Fibroblast of the conjunctiva (primary cell): ENCODE measurements around the gene NCOA5.

Experiments
- DNase-seq: peaks from one replicate; pipeline ENCODE4 v3.0.0-alpha.2; 2010; ENCODE audit warnings: low read depth

Gene NCOA5

DNA sequence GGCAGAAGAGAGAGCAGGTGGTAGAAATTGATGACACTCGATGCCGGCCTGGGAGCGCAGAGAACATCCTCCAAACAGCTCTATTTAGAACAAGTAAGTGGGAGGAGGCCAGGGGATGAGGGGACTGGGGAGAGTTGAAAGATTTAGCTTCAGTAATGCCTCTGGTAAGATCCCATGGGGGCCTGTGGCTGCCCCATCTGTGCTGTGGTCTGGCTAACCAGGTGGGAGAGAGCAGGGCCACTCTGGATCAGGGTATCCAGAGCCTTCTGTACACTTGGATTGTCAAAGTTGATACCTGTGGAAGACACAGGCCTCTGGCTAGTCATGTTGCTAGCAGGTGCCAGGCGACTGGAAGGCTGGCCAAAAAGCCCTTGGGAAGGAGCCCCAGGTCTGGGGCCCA, 27.6 kb downstream of the NCOA5 start:
- no peak for DNase-seq

DNA sequence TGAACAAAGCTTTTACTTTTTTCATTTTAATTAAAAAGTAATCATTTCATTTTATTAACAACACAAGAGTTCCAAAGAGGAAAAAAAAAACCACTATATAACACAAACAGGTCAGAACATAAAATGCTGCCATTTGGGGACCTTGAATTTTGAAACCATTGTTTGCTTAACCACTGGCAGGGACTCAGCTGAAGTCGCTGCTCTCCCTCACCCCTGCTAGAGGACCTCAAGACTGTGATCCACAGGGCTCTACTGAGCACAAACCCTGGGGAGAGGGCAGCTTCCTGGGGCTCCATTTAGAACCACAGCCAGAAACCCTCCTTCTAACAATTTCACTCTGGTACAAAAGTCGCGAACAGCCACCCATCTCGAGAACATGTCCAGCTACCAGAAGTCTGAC, 28.8 kb downstream of the NCOA5 start:
- no peak for DNase-seq

DNA sequence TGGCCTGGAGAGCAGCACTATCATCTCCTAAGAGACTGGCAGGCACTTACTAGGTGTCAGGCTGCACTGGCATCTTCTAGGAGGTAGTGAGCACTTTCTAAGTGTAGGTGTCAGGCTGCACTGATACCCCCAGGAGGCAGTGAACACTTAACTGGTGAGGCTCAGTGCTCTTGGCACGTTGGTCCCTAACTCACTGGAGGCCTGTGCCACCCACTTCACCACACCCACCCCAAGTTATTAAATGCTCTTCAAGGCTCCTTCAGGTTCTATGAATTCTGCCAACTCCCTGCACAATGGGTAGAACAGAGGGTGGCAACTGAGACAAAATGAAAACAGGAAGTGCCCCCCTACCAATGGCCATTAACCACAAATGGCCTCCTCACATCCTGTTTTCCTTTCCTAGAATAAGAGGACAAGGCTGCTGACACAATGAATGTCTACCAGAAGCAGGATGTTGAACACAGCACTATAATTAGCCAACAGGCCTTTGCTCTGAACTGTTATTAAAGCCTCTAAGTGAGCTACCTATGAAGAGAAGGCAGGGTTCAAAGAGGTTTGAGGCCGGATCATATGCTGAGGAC, 29.4 kb downstream of the NCOA5 start:
- DNase-seq = no peak

DNA sequence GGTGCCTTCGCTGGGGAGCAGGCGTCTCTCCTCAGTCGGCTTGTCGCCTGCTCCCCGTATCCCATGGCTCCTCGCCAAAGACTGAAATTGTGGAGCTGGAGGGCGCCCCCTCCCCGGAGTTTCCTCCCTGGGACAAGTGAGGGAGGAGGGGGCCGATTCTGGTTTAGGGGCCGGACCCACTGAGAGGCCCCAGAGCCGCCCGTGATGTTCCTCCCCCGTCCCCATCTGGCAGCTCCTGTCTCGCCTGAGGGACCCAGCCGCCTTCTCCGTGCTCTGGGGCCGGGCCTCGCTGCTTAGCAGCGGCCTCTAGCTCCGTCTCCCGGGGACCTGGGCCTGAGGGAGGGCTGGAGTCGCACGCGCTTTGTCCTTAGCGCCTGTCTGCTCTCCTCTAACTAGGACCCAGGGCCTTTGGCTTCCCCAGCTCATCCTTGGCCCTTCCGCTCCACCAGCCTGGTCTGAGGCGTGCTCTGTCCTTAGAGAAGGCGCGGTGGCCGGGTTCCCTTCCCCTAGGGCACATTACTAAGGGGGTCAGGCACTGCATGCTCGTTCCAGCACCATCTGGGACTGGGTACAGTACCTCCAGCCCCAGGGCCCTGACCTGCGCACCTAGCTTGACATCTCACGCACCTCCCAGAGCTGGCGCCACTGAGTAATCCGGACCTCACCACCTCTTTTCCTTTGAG, 31.0 kb downstream of the NCOA5 start:
- no peak for DNase-seq

DNA sequence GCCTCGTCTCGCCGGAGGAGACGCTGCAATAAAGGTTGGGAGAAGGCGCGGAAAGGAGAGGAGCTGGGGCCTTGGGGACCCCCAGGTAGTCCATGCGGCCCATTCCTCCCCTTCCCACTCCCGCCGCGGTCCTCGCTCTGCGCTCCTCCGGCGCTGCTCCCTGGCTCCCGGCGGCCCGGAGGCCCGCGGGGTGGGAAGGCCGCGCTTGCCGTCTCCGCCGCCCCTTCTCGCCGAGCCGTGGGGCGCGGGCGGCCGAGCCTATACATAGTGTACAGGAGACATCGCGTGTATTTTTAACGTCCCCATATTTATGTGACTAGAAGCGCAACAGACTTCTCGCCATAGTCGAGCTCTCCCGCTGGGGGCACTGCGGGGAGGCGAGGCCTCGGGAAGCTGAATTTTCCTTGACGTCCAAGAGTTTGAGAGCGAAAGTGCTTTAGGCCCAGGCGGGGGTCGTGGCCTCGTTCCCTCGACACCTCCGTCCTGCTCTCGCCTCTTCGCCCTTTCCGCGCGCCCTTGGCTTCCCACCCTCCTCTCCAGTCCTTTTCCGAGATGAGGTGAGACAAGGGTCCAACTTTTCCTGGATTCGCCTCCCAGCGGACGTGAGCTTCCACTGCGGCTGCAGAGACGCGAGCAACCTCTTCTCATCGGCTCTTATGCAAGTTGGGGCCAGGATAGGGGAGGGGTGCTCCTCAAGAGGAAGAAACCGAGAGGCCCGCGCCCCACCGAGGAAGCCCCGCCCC, 31.7 kb downstream of the NCOA5 start:
- peak; percentile 16 for DNase-seq

DNA sequence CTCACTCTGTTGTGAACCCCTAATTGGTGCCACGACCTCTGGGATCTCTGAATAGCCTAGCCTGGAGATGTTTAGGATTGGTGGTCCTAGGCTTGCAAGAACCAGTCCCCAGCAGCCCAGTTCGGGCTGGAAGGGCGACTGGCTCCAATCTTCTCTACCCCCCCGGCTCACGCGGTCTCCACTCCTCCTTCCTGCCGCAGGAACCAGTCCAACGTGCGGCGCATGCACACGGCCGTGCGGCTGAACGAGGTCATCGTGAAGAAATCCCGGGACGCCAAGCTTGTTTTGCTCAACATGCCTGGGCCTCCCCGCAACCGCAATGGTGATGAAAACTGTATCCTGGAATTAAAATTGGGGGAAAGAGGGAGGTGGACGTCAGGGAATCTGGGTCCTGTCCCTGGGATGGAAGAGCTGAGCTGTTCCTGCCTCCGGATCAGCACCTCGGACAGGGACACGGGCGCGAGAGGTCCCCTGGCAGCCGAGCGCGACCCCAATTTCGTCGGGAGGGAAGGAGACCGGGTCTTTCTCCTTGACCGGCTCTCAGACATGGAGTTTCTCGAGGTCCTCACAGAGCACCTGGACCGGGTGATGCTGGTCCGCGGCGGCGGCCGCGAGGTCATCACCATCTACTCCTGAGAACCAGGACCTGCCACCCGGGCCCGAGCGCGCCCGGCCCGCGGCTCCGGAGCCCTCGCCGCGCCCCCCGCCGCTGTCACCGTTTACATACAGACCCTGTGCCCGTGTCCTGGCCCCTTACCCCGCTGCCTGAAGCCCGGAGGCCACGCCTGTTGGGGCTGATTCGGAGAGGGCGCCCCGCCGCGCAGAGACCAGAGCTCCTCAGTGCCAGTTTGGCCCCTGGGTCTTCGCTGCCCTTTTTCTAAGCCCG, 32.5 kb downstream of the NCOA5 start:
- no peak for DNase-seq

DNA sequence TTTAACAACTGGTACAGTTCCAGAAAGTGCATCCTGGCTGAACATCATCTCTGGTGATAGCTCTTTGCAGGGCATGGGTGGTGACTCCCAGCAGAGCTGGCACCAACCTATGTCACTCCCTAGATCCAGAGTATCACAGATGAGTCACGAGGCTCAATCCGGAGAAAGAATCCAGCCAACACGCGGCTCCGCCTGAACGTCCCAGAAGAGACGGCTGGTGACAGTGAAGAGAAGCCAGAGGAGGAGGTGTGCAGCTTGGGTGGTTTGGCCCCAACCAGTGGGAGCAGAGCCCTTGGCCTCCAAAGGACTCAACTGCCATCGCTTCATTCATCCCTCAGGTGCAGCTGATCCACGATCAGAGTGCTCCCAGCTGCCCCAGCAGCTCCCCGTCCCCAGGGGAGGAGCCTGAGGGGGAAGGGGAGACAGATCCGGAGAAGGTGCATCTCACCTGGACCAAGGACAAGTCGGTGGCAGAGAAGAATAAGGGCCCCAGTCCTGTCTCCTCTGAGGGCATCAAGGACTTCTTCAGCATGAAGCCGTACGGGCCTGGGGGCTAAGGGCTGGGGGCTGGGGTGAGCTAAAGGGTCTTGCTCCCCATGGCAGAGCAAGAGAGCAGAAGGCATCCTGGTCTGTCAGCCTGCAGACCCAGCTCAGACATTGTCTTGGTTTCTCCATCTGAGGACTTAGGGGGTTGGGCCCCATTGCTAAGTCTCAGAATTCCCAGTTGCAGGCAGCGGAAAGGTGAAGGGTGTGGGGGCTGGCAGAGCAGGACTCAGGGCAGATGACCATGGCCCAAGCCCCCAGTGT, 33.5 kb downstream of the NCOA5 start:
- DNase-seq = no peak

DNA sequence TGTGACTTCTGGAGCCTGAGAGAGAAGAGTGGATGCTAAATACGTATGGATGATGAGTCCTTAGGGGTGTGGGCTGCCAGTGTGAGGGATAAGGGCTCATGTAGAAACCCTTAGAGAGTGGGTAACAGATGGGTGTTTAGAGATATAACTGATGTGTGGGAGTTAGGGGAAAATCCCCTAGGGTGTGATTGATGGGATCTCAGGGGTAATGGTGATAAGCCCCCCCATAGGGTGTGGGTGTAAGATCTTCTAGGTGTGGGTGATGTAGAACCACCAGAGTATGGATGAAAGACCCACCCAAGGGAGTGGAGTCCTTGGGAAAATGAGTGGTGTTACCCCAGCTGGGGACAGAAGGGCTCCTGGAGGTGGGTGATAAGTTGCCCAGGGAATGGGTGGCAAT, 34.5 kb downstream of the NCOA5 start:
- no peak for DNase-seq

DNA sequence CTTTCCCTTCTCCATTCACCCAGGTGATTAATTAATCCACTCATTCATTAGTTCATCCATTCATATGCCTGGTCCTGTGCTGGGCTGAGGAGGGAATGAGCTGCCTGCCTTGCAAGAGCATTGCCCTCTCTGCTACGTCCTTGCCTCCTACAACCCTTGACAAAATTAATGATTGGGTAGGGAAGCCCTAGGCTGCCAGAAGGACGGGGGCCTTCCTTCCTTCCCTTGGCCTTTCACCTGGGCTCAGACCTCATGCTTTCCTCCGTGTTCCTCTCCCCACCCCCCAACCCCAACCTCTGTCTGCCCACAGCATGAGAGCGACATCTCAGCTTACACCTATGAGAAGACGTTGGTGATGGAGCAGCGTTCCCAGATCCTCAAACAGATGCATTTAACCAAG, 35.2 kb downstream of the NCOA5 start:
- no peak for DNase-seq

DNA sequence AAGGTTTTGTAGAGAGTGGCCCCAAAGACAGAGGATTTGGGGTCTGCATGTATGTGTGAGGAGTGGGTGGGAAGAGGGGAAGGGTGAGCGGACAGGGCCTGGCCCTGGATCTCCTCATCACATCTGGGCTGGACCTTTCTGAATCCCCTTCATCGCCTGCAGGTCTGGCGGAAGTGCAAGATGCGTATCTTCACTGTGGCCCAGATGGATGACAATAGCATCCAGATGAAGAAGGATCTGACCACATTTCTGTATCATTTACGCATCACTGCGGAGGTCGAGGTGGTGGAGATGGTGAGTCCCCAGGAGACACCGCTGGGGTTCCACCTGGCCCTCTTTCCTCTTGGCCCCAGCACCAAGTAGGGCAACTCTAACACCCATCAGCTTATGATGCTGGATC, 36.3 kb downstream of the NCOA5 start:
- DNase-seq = no peak

DNA sequence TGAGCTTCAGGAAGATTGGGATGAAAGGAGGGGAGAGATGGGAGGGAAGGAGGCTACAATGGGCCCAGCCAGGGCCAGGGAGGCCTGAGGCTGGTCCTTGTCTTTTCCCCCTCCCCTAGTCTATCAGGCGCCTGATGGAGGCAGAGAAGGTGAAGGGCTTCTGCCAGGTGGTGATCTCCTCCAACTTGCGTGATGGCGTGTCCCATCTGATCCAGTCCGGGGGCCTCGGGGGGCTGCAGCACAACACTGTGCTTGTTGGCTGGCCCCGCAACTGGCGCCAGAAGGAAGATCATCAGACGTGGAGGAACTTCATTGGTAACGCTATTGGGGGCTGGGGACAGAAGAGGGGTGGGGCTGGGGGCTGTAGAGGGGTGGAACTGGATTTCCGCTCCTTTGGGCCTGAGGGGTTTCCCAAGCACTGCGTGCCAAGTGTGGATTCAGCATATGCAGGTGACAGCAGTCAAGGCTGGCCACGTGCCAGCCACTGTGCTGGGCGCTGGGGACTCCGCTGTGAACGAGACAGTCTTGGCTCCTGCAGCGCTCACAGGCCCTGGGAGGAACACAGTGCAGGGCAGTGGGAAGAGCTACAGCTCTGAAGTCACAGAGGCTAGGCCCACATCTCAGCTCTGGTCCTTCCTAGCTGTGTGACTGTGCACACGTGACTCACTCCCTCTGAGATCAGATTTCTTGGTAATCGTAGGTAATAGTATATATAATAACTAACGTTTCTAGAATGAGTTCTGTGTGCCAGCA, 38.0 kb downstream of the NCOA5 start:
- no peak for DNase-seq

DNA sequence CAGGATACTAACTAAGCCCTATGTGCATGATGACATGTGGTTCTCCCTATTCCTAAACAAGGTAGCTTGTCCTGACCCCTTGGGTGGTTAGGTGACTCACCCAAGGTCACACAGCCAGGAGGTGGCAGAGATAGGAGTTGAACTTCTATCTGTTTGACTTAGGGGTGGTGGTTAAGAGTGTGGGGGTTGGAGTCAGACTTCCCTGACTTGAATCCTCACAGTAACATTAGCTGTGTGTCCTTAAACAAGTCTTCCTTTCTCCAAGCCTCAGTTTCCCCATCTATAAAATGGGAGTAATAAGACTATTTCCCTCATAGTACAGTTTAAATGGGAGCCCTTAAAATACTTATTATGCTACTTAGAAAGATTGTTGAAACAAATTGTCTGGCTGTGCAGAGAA, 38.9 kb downstream of the NCOA5 start:
- DNase-seq = no peak

DNA sequence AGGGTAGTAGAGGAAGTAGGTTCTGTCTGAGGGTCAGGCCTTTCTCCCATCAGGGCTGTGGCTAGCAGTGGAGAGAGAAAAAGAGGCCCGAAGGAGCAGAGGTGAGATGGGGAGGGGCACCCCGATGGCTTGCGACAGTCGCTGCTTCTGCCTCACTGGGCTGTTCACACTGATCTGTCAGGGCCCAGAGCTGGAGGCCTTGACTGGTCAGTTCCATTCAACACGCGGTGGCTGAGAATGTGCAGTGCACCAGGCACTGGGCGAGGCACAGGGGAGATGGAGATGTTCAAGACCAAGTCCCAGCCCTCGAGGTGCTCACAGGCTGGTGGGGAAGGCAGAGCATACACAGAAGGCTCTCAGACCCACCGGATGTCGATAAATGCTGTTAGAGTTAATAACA, 39.3 kb downstream of the NCOA5 start:
- no peak for DNase-seq

DNA sequence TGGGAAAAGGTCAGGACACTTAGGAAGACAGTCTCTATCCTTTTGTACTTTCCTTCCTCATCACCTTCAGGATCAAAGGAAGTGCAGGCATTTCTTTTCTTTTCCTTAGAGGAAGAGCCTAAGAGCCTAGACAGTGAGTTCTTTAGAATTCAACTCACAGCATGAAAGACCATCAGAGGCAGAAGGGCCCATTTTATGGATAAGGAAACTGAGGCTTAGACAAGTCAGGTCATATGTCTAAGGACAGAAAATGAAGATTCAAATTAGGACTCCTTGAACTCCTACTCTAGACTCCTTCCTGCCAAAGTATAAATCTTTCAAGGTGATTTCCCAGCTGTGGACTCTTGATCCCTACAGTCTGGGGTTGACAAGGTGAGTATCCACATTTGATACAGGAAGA, 39.9 kb downstream of the NCOA5 start:
- DNase-seq = no peak

DNA sequence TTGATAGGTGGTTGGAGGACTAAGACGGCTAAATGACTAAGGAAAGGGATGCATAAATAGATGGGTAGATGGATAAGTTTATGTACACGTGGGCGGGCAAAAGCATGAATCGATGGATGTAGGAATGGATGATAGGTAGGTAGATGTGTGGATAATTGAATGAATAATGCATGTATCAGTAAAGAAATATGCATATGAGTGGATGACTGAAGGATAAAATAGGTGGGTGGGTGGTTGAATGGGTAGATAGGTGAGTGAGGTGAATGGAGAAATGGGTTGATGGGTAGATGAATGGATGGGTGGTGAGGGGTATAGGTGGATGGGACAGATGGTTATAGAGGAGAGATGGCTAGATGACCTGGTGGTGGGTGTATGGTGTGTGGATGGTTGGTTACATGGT, 40.6 kb downstream of the NCOA5 start:
- no peak for DNase-seq

DNA sequence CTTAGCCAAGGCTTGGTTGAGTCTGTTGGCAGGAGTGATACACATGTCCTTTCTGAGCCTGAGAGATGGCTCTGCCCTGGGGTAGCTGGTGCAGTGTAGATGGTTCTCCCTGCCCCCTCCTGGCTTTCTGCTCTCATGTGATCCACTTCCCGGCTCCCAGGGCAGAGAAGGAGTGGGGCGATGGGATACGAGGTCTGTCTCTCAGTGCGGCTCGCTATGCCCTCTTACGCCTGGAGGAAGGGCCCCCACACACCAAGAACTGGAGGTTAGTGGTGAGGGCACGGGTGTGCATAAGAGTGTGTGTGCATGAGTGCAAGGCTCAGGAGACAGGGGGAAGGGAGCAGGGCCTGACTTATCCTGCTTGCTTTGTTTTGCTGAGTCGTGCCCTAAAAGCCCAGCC, 41.9 kb downstream of the NCOA5 start:
- DNase-seq = no peak

DNA sequence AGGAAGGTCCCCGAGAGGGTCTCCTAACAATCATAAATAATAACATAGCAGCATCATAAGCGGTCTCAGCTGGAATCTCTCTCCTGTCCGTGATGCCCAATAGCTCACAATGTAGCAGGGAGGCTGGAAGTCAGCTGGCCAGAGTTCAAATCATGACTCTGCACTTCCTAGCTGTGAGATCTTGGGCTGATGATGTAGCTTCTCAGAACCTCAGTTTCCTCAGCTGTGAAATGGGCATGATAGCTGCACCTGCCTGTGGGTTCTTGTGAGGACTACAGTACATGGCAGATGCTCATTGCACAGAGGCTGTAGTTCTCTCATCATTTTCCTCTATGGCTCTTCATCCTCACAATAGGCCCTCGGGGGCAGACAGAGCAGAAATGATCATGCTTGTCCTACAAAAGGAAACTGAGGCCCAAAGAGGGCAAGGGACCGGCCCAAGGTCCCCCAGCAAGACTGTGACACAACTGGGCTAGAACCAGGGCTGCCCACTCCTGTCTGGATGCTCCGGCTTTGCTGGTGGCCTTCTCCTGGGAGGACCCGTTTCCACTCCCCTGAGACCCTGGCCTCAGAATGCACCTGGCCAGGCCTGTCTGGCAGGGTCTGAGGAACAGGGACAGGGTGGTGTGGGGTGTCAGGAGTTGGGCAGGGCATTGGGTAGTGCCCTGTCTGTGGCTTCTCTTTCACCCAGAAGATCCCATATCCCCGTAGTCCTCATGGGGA, 43.0 kb downstream of the NCOA5 start:
- DNase-seq = no peak

DNA sequence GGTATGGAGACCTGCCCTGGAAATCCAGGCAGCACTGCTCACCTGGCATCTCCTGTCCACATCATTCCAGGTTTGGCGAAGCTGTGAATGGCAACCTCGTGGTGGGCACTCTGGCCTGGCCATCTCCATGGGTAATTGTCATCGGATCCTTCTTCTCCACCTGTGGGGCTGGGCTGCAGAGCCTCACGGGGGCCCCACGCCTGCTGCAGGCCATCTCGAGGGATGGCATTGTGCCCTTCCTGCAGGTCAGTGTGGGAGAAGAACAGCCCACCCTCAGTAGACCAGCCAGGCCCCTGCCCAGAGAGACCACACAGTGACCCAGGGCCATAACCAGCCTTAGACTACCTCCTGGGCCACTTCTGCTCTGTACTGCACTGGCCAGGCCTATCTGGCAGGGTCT, 44.9 kb downstream of the NCOA5 start:
- DNase-seq = no peak

DNA sequence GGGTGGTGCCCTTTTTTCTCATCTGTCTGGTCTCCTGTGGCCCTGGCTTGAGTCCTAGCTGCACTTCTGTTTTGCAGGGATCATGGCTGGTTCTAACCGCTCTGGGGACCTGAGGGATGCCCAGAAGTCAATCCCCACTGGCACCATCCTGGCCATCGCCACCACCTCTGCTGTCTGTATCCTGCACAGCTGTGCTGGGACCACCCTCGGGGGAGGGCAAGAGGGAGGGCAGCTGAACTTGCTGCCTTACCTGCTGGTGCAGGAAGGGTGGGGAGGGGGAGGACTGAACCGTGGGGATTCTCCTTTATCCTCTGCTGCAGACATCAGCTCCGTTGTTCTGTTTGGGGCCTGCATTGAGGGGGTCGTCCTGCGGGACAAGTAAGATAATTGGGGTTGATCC, 46.2 kb downstream of the NCOA5 start:
- no peak for DNase-seq

DNA sequence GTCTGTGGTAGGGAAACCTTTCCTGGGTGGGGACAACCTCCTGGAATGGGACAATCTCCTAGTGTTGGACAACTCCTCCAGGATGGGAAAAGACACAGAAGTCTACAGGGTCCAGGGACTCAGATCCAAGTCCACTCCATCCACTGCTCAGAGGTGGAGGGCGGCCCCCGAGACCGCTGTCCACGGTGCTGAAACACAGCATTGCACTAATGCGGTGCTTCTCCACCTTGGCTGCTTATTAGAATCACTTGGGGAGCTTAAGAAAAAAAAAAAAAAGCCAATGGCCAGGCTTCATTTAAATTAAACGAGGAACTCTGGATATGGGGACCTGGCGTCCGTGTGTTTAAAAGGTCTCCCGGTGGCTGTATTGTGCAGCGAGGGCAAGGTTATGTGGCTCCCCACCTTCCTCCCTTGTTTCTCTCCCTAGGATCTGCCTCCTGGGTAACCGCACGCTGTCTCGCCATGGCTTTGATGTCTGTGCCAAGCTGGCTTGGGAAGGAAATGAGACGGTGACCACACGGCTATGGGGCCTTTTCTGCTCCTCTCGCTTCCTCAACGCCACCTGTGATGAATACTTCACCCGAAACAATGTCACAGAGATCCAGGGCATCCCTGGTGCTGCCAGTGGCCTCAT, 48.7 kb downstream of the NCOA5 start:
- DNase-seq = no peak
